ENCODE data around the gene RGS12. TPM values are rescaled to one million over a fixed set of nuclear protein-coding genes. Genes with fewer than 3 reads are reported as not detected.
A peak's percentile ranks its signal among the peaks of the same experiment; 100 is the strongest.

RGS12 gene
- total and polyA plus RNA-seq, 2 of the 13 experiments (the other 11 are each of a cell fraction or from before 2014, with no cell fraction given), result 21.0 to 27.7 TPM

- TF ChIP-seq ZNF510 (CRISPR knock-in tag; IDR thresholded peaks at IDR 0.05; ENCODE audit: low read depth) (0 out of 2 replicates have a peak, but pooled peaks have one; percentile 44), ZNF138 (CRISPR knock-in tag; IDR thresholded peaks at IDR 0.05; ENCODE audit: low read depth) (no peak), NR2F6 (IDR thresholded peaks at IDR 0.05) (no peak), NR2F6 (CRISPR knock-in tag; IDR thresholded peaks at IDR 0.05) (peak; percentile 63), IRX3 (CRISPR knock-in tag; IDR thresholded peaks at IDR 0.05; ENCODE audit: borderline replicate concordance, low read depth) (peak; percentile 80; the same call in 1 of the 2 replicates), WIZ (CRISPR knock-in tag; IDR thresholded peaks at IDR 0.05) (no peak), ZNF788 (CRISPR knock-in tag; IDR thresholded peaks at IDR 0.05; ENCODE audit: borderline replicate concordance) (peak; percentile 52; the same call in 1 of the 2 replicates), ZNF776 (CRISPR knock-in tag; IDR thresholded peaks at IDR 0.05) (no peak), ZFP41 (CRISPR knock-in tag; IDR thresholded peaks at IDR 0.05; ENCODE audit: borderline replicate concordance) (no peak), JARID2 (CRISPR knock-in tag; IDR thresholded peaks at IDR 0.05; ENCODE audit: insufficient replicate concordance) (no peak), ZNF296 (CRISPR knock-in tag; conservative IDR thresholded peaks at IDR 0.05) (no peak), ATF7-NPFF (CRISPR knock-in tag; IDR thresholded peaks at IDR 0.05; ENCODE audit: low read depth) (peak; percentile 77; the same call in 1 of the 2 replicates), ZNF720 (CRISPR knock-in tag; IDR thresholded peaks at IDR 0.05) (no peak), ETV6 (CRISPR knock-in tag; conservative IDR thresholded peaks at IDR 0.05) (no peak; the same call in 1 of the 2 replicates), ZNF451 (CRISPR knock-in tag; IDR thresholded peaks at IDR 0.05) (0 out of 2 replicates have a peak, but pooled peaks have one; percentile 30), ZBTB34 (CRISPR knock-in tag; IDR thresholded peaks at IDR 0.05) (peak; percentile 36; the same call in 1 of the 2 replicates), ZNF3 (CRISPR knock-in tag; IDR thresholded peaks at IDR 0.05) (no peak), SP4 (CRISPR knock-in tag; IDR thresholded peaks at IDR 0.05) (no peak; the same call in 1 of the 2 replicates), ZMYM3 (CRISPR knock-in tag; IDR thresholded peaks at IDR 0.05) (no peak), ZNF256 (CRISPR knock-in tag; conservative IDR thresholded peaks at IDR 0.05) (no peak), BRCA1 (CRISPR knock-in tag; IDR thresholded peaks at IDR 0.05) (no peak), DMAP1 (CRISPR knock-in tag; IDR thresholded peaks at IDR 0.05) (peak; percentile 93), ZNF432 (CRISPR knock-in tag; IDR thresholded peaks at IDR 0.05; ENCODE audit: borderline replicate concordance) (no peak), ZNF768 (CRISPR knock-in tag; IDR thresholded peaks at IDR 0.05) (peak; percentile 15; the same call in 1 of the 2 replicates)
- TF ChIP-seq, protein P1, sequence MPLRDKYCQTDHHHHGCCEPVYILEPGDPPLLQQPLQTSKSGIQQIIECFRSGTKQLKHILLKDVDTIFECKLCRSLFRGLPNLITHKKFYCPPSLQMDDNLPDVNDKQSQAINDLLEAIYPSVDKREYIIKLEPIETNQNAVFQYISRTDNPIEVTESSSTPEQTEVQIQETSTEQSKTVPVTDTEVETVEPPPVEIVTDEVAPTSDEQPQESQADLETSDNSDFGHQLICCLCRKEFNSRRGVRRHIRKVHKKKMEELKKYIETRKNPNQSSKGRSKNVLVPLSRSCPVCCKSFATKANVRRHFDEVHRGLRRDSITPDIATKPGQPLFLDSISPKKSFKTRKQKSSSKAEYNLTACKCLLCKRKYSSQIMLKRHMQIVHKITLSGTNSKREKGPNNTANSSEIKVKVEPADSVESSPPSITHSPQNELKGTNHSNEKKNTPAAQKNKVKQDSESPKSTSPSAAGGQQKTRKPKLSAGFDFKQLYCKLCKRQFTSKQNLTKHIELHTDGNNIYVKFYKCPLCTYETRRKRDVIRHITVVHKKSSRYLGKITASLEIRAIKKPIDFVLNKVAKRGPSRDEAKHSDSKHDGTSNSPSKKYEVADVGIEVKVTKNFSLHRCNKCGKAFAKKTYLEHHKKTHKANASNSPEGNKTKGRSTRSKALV (CRISPR knock-in tag; IDR thresholded peaks at IDR 0.05), result peak; percentile 78; the same call in 1 of the 2 replicates
- TF ChIP-seq, protein P2, sequence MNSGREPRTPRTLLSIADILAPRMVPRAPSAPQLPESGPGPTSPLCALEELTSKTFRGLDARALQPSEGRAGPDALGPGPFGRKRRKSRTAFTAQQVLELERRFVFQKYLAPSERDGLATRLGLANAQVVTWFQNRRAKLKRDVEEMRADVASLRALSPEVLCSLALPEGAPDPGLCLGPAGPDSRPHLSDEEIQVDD (CRISPR knock-in tag; IDR thresholded peaks at IDR 0.05; ENCODE audit: borderline replicate concordance), result no peak
- TF ChIP-seq, protein P3, sequence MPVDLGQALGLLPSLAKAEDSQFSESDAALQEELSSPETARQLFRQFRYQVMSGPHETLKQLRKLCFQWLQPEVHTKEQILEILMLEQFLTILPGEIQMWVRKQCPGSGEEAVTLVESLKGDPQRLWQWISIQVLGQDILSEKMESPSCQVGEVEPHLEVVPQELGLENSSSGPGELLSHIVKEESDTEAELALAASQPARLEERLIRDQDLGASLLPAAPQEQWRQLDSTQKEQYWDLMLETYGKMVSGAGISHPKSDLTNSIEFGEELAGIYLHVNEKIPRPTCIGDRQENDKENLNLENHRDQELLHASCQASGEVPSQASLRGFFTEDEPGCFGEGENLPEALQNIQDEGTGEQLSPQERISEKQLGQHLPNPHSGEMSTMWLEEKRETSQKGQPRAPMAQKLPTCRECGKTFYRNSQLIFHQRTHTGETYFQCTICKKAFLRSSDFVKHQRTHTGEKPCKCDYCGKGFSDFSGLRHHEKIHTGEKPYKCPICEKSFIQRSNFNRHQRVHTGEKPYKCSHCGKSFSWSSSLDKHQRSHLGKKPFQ (CRISPR knock-in tag; IDR thresholded peaks at IDR 0.05; ENCODE audit: insufficient replicate concordance), result no peak
These were observed 7.1 kb upstream of the RGS12 start (continued) for GRCh38 chr4:3285558-3286334.

All from HepG2 (cell line).